GM19193 (cell line): ENCODE measurements around the gene COL5A2.

Source experiments
- POLR2A ChIP-seq: IDR thresholded peaks from 4 replicates; pipeline ENCODE4 v1.6.1; 2011; ENCODE audit not compliant: insufficient read depth, insufficient read length; ENCODE audit errors: extremely low read depth

The COL5A2 gene

GRCh38 chr2:189142893-189143759, 36.4 kb downstream of the COL5A2 start:
- no peak for TF ChIP-seq POLR2A

- no peak for TF ChIP-seq POLR2A
Measured at GRCh38 chr2:189138800-189139199, 40.8 kb downstream of the COL5A2 start.

- no peak for TF ChIP-seq POLR2A
Measured at GRCh38 chr2:189137519-189137918, 42.0 kb downstream of the COL5A2 start.

GRCh38 chr2:189134485-189134884, 45.1 kb downstream of the COL5A2 start:
- TF ChIP-seq POLR2A: no peak

- no peak for TF ChIP-seq POLR2A
Measured at GRCh38 chr2:189131991-189132390, 47.6 kb downstream of the COL5A2 start.

GRCh38 chr2:189129971-189130370, 49.6 kb downstream of the COL5A2 start:
- TF ChIP-seq POLR2A: no peak

- TF ChIP-seq POLR2A: no peak
Measured at GRCh38 chr2:189128970-189129369, 50.6 kb downstream of the COL5A2 start.

- no peak for TF ChIP-seq POLR2A
Measured at GRCh38 chr2:189127756-189128155, 51.8 kb downstream of the COL5A2 start.

GRCh38 chr2:189125195-189125594, 54.4 kb downstream of the COL5A2 start:
- TF ChIP-seq POLR2A: no peak

- TF ChIP-seq POLR2A: no peak
Measured at GRCh38 chr2:189124175-189124574, 55.4 kb downstream of the COL5A2 start.

GRCh38 chr2:189118386-189118785, 61.2 kb downstream of the COL5A2 start:
- TF ChIP-seq POLR2A: no peak

- no peak for TF ChIP-seq POLR2A
Measured at GRCh38 chr2:189116979-189117378, 62.6 kb downstream of the COL5A2 start.

GRCh38 chr2:189116087-189116486, 63.5 kb downstream of the COL5A2 start:
- no peak for TF ChIP-seq POLR2A

- no peak for TF ChIP-seq POLR2A
Measured at GRCh38 chr2:189115126-189115525, 64.4 kb downstream of the COL5A2 start.

GRCh38 chr2:189113963-189114362, 65.6 kb downstream of the COL5A2 start:
- no peak for TF ChIP-seq POLR2A

GRCh38 chr2:189111063-189111715, 68.4 kb downstream of the COL5A2 start:
- no peak for TF ChIP-seq POLR2A

- TF ChIP-seq POLR2A: no peak
Measured at GRCh38 chr2:189109921-189110397, 69.6 kb downstream of the COL5A2 start.

GRCh38 chr2:189104934-189105333, 74.6 kb downstream of the COL5A2 start:
- no peak for TF ChIP-seq POLR2A
